Activated CD4-positive, CD25-positive, alpha-beta regulatory T cell treated with anti-CD3 and anti-CD28 coated beads, Interleukin-2, amount 50 U/mL, for 24 hours (primary cell): ENCODE results near the gene CNTNAP2.

Experiments
- ATAC-seq, 2 donors: fragments of 150-1000 bp; cut with Tn5 transposase; one replicate each; pipeline ENCODE4 v1.10.0; 2021; ENCODE audit warnings: mild to moderate bottlenecking in 1 of 2, moderate library complexity in 1 of 2

CNTNAP2 gene

GRCh38 chr7:146700015-146700560, 583.5 kb downstream of the CNTNAP2 start:
- ATAC-seq = no peak

GRCh38 chr7:146701166-146701565, 584.6 kb downstream of the CNTNAP2 start:
- ATAC-seq = no peak

GRCh38 chr7:146702898-146703297, 586.3 kb downstream of the CNTNAP2 start:
- no peak for ATAC-seq

- ATAC-seq = no peak
These were observed 592.9 kb downstream of the CNTNAP2 start for GRCh38 chr7:146709451-146710027.

- ATAC-seq = no peak
These were observed 596.6 kb downstream of the CNTNAP2 start for GRCh38 chr7:146713205-146713604.

- ATAC-seq = no peak
These were observed 597.3 kb downstream of the CNTNAP2 start for GRCh38 chr7:146713934-146714333.

- no peak for ATAC-seq
These were observed 603.6 kb downstream of the CNTNAP2 start for GRCh38 chr7:146720195-146720594.

GRCh38 chr7:146722986-146723385, 606.4 kb downstream of the CNTNAP2 start:
- ATAC-seq = no peak

- no peak for ATAC-seq
These were observed 608.9 kb downstream of the CNTNAP2 start for GRCh38 chr7:146725520-146725919.

GRCh38 chr7:146728141-146728540, 611.5 kb downstream of the CNTNAP2 start:
- no peak for ATAC-seq

GRCh38 chr7:146728611-146729010, 612.0 kb downstream of the CNTNAP2 start:
- ATAC-seq = no peak

- ATAC-seq = no peak
These were observed 614.6 kb downstream of the CNTNAP2 start for GRCh38 chr7:146731185-146731584.

GRCh38 chr7:146735992-146736391, 619.4 kb downstream of the CNTNAP2 start:
- ATAC-seq = no peak

- no peak for ATAC-seq
These were observed 620.0 kb downstream of the CNTNAP2 start for GRCh38 chr7:146736446-146737190.

- no peak for ATAC-seq
These were observed 623.4 kb downstream of the CNTNAP2 start for GRCh38 chr7:146740039-146740438.

GRCh38 chr7:146741911-146742310, 625.3 kb downstream of the CNTNAP2 start:
- no peak for ATAC-seq

GRCh38 chr7:146754385-146754784, 637.8 kb downstream of the CNTNAP2 start:
- no peak for ATAC-seq

- ATAC-seq = no peak
These were observed 639.0 kb downstream of the CNTNAP2 start for GRCh38 chr7:146755585-146755984.

GRCh38 chr7:146764458-146764857, 647.9 kb downstream of the CNTNAP2 start:
- ATAC-seq = no peak

GRCh38 chr7:146768957-146769356, 652.4 kb downstream of the CNTNAP2 start:
- no peak for ATAC-seq

- no peak for ATAC-seq
These were observed 656.0 kb downstream of the CNTNAP2 start for GRCh38 chr7:146772601-146773000.

- no peak for ATAC-seq
These were observed 656.9 kb downstream of the CNTNAP2 start for GRCh38 chr7:146773506-146773905.

GRCh38 chr7:146781352-146782116, 664.9 kb downstream of the CNTNAP2 start:
- no peak for ATAC-seq

GRCh38 chr7:146787266-146787665, 670.7 kb downstream of the CNTNAP2 start:
- no peak for ATAC-seq
